GM19023 (cell line): ENCODE results near the gene C4orf51.
A peak's percentile ranks its signal among the peaks of the same experiment; 100 is the strongest.

Source experiments
- ATAC-seq: cut with Tn5 transposase; IDR thresholded peaks from one replicate; pipeline ENCODE4 v1.9.1; 2021; ENCODE audit warnings: mild to moderate bottlenecking, moderate library complexity; ENCODE audit not compliant: unreplicated experiment

The C4orf51 gene

DNA sequence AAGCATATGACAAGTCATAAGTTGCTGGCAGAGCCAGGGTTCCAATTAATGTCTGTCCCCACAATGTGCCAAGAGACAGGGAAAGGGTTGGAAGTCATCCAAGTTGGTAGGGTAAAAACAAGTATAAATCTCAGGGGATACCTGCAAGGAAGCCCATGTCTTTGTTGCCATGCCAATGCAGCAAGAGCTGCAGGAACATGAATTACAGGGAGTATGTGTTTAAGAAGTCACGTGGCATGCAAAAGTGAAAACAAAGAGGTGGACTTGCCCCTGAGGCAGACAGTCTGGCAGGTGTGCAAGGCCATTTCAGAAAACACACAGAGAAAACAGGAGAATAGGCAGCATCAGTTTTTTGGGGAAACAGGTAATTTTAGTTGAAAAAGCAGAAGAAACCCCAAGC, 29.4 kb downstream of the C4orf51 start:
- ATAC-seq: no peak

DNA sequence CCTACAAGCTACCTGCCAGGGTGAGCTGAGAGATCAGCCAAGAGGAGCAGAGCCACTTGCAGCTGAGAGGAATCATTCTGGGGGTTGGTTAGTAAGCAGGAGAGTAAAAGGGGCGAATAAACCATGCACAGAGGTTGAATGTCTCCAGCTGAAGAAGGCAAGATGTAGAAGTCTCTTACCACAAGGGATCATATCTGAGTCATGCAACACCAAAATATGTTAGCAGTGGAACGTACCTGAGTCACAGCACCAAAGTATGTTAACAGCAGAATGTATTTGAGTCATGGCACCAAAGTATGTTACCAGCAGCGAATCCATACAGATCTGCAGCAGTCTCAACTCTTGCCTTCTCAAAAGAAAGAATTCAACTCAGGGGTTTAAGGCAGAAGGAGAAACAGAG, 29.9 kb downstream of the C4orf51 start:
- ATAC-seq: peak; percentile 54

- no peak for ATAC-seq
Measured at GRCh38 chr4:145716200-145716599, 36.3 kb downstream of the C4orf51 start.

GRCh38 chr4:145716661-145717200, 36.8 kb downstream of the C4orf51 start:
- ATAC-seq: no peak

DNA sequence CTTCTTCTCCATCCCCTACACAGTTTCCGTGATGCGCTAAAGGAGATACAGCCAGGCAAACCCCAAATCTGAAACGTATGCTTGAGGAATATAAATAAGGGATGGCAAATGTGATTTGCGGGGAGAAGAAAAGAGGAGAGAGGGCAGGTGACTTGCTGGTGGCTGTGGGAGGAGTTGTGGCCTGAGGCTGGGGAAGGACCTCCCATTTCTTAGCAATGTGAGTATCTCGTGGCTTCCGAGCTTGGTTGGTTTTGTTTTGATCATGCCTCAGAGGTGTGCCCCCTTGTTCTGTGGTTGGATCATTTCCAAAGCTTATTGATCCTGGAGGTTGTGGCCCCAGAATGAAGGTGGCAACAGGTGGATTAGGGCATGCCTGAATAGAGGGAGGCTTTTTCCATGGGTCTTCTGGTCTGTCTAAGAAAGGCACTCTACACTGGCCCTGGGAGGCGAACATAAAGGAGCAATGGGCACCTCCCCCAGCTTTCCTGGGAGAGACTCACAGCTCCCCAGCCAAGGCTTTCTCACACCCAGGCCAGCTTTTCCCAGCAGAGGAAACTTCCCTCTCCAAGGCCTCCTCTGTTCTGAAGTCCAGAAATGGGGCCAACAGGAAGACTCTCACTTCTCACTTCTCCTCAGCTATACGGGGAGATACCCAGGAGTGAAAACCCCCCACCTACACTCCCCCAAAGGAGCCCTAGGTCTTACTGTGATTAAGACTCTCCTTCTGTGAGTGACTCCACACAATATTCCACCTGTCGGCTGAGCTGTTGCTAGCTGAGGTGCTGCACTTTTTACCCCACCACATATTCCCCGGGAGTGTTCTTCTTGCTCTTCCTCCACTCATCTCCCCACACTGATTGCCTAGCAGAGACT, 40.0 kb downstream of the C4orf51 start:
- peak; percentile 87 for ATAC-seq

GRCh38 chr4:145720656-145721055, 40.7 kb downstream of the C4orf51 start:
- peak; percentile 32 for ATAC-seq

DNA sequence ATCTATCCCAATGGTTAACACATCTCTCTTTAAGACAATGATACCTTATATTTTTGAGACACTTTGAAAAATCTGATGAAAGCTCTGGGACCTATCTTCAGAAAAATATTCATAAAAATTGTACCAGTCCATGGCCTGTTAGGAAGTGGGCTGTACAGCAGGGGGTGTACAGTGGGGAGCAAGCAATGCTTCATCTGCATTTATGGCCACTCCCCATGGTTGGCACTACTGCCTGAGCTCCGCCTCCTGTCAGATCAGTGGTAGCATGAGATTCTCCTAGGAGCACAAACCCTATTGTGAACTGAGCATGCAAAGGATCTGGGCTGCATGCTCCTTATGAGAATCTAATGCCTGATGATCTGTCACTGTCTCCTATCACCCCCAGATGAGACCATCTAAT, 42.6 kb downstream of the C4orf51 start:
- no peak for ATAC-seq

DNA sequence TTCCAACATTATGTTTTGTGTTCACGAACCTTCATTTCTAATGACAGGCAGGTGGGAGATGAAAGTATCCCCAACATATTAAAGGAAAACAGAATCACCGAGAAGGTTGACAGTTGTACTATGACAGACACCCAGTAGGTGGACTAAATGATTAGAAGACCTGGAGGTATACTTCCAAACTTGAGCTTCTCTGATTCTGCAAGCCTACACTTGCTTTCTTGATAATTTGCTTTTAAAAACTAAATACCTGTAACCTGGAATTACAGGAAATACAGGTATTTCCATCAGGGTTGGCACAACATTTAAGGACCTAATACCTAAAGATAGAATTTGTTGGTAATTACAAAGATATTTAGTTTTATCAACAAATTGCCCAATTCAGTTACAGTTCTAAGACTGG, 43.4 kb downstream of the C4orf51 start:
- ATAC-seq: no peak

- no peak for ATAC-seq
Measured at GRCh38 chr4:145730026-145730425, 50.1 kb downstream of the C4orf51 start.

GRCh38 chr4:145731028-145731427, 51.1 kb downstream of the C4orf51 start:
- no peak for ATAC-seq

GRCh38 chr4:145732001-145732815, 52.3 kb downstream of the C4orf51 start:
- ATAC-seq: no peak

- peak; percentile 88 for ATAC-seq
Measured at GRCh38 chr4:145732895-145733880, 53.2 kb downstream of the C4orf51 start.

GRCh38 chr4:145734031-145734430, 54.1 kb downstream of the C4orf51 start:
- ATAC-seq: no peak

- ATAC-seq: no peak
Measured at GRCh38 chr4:145734576-145735346, 54.8 kb downstream of the C4orf51 start.

- no peak for ATAC-seq
Measured at GRCh38 chr4:145735347-145735675, 55.4 kb downstream of the C4orf51 start.

DNA sequence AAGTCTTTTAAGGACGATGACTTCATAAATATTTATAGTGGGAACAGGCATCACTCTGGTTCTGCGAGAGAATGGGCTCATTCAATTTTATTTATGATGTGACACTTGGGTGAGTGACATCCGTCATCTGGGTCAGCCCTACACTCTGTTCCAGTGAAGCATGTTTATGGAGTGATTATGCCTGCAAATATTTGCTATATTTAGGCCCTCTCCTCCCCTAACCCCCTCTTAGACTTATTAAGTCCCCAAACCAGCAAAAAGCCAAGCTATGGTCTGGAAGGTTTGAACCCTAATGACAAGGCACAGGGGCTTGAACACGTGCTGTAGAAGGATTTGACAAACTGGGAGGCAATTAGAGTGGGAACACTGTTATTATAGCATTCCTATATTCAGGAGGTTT, 55.9 kb downstream of the C4orf51 start:
- no peak for ATAC-seq

DNA sequence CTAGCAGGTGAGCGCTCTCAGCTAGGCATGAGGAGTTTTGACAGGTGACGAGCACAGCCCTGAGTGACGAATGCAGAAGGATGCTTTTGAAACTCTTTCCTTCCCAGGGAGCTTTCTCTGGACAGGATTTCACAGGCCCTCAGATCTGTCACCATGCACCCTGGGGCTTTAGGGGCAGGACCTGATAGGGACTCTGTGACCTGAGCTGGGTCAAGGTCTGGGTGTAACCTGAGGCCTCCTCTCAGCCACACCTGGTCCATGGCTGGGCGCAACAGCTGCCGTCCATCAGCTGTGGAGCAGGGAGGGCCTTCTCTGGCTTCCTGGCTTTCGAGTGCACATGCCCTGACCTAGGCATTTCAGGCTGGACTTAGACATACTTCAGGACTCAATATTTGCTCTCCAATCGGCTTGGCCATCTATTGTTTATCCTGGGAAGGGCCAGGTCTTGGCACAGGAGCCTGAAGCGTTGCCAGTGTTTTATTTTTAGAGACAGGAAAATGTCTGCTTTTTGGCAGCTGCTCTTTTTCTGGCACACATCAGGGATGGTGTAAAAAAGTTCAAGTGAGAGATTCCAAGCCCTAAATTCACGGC, 56.4 kb downstream of the C4orf51 start:
- ATAC-seq: no peak

GRCh38 chr4:145739845-145740244, 59.9 kb downstream of the C4orf51 start:
- no peak for ATAC-seq

- no peak for ATAC-seq
Measured at GRCh38 chr4:145740806-145741205, 60.9 kb downstream of the C4orf51 start.

DNA sequence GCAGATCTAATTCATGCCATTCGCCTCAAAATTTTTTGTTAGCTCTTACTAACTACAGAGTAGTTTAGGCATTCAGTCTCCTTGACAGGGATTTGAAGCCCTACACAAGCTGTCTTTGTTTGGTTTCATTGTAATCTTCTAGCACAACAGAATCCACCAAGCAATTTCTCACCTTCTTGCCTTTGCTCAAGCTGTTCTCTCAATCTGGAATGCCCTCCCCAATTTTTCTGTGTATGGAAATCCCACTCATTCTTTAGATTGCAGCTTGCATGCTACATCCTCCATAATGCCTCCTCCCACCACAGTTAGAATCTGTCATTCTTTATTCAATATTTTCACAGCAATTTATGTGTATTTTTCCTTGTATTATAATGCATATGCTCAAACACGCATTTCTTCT, 63.7 kb downstream of the C4orf51 start:
- no peak for ATAC-seq
